Stimulated activated CD4-positive, alpha-beta T cell treated with anti-CD3 and anti-CD28 coated beads, Interleukin-12 subunit alpha, Interleukin-12 subunit beta, amount 100 ng/mL, for 48 hours (primary cell): ENCODE results near the gene RABEP2.
A peak's percentile ranks its signal among the peaks of the same experiment; 100 is the strongest.
"Not testable (repeated sequence)": the region's sequence is repeated elsewhere in the genome, so short reads cannot be mapped to it uniquely, and the experiment has no call there.

Source experiments
- DNase-seq, 3 donors: peaks; one replicate each; pipeline ENCODE4 v3.0.0-alpha.2; 2020; ENCODE audit warnings: low read depth in 2 of 3, low spot score in 1 of 3

RABEP2 gene

GRCh38 chr16:28879841-28880588 lies 45.0 kb downstream of the RABEP2 start:
- DNase-seq: peak; percentile 87 to 91 (median 91)

GRCh38 chr16:28879261-28879840 lies 45.7 kb downstream of the RABEP2 start:
- DNase-seq: no peak

- no peak for DNase-seq
These were observed 46.7 kb downstream of the RABEP2 start, which contains the start of gene ATP2A1 for GRCh38 chr16:28878083-28878926. ATP2A1 (plus strand) TSS chr16:28878488; CDS start chr16:28878672, 184 bp downstream.

GRCh38 chr16:28877655-28878000 lies 47.4 kb downstream of the RABEP2 start:
- DNase-seq: no peak

GRCh38 chr16:28876973-28877654 lies 47.9 kb downstream of the RABEP2 start:
- DNase-seq: no peak

GRCh38 chr16:28876019-28876659 lies 48.9 kb downstream of the RABEP2 start:
- DNase-seq: no peak

- DNase-seq: no peak
These were observed 49.7 kb downstream of the RABEP2 start for GRCh38 chr16:28875134-28876018.

- no peak for DNase-seq
These were observed 50.6 kb downstream of the RABEP2 start for GRCh38 chr16:28874406-28874805.

GRCh38 chr16:28873543-28874201 lies 51.4 kb downstream of the RABEP2 start:
- DNase-seq: peak; percentile 33 to 56 (median 43)

GRCh38 chr16:28872952-28873351 lies 52.1 kb downstream of the RABEP2 start:
- DNase-seq: no peak

GRCh38 chr16:28869201-28869600 lies 55.8 kb downstream of the RABEP2 start:
- DNase-seq: no peak

- not testable (repeated sequence) for DNase-seq
These were observed 57.4 kb downstream of the RABEP2 start for GRCh38 chr16:28867646-28868045.

GRCh38 chr16:28867241-28867640 lies 57.8 kb downstream of the RABEP2 start:
- DNase-seq: no peak

GRCh38 chr16:28866454-28866804 lies 58.6 kb downstream of the RABEP2 start:
- DNase-seq: no peak

- DNase-seq: no peak
These were observed 59.1 kb downstream of the RABEP2 start for GRCh38 chr16:28865722-28866453.

GRCh38 chr16:28865001-28865688 lies 59.9 kb downstream of the RABEP2 start:
- DNase-seq: no peak

GRCh38 chr16:28863929-28864793 lies 60.9 kb downstream of the RABEP2 start:
- DNase-seq: no peak
